SK-N-MC (cell line): ENCODE data around the gene MESD.

ENCODE experiments used
- EZH2 ChIP-seq: fragments of 200-600 bp; sonication (generic); IDR thresholded peaks from one replicate; pipeline ENCODE4 v1.6.1; 2017; ENCODE audit warnings: antibody characterized with exemption
- POLR2AphosphoS5 ChIP-seq: IDR thresholded peaks from 2 replicates; pipeline ENCODE4 v1.6.1; 2012; ENCODE audit warnings: mild to moderate bottlenecking, low read depth, low read length, borderline replicate concordance

DNA sequence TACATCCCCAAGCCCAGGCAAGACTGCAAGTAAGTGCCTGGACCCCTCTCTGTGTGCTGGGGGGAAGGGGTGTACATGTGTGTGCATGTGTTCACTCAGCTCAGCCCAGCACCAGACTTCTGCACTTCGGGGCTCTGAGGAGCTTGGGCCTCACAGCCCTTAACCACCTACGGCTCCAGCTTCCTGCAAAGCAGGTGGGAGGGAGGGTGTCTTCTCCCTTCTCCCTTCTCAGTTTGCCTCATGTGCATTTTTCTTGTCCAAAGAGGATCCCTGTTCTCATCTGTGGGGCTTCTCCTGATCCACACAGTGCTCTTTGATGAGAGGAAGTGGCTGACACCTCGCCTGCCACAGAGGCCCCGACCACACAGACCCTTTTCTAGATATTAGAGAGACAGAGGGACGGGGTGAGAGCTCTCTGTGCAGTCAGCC, 69.3 kb downstream of the MESD start:
- TF ChIP-seq POLR2AphosphoS5: no peak
- no peak for TF ChIP-seq EZH2
